CD14-positive monocyte (primary cell): ENCODE measurements around the gene CYP2A6. TPM values are rescaled to one million over a fixed set of nuclear protein-coding genes. Genes with fewer than 3 reads are reported as not detected.
"Not testable (repeated sequence)": the region's sequence is repeated elsewhere in the genome, so short reads cannot be mapped to it uniquely, and the experiment has no call there.

Experiments
- DNase-seq, 3 donors: peaks; one replicate each; pipeline ENCODE4 v3.0.0-alpha.2; 2011 to 2022
- H2AFZ ChIP-seq: 2 replicates; pipeline ENCODE4 v1.6.0; 2012; ENCODE audit warnings: mild to moderate bottlenecking, low read depth, low read length, inconsistent platforms; ENCODE audit not compliant: insufficient read depth, poor library complexity, severe bottlenecking
- H3K27ac ChIP-seq, 2 donors: 1 replicate in 1 of 2; 2 replicates in 1 of 2; pipeline ENCODE4 v1.5.1; 2012 to 2013; ENCODE audit warnings: low read length in 2 of 2, control low read depth in 1 of 2, inconsistent platforms in 1 of 2, low read depth in 1 of 2, mild to moderate bottlenecking in 1 of 2
- H3K27me3 ChIP-seq, 2 donors: one replicate each; pipeline versions ENCODE4 v1.6.0 to v1.6.1; 2011 to 2013; ENCODE audit warnings: low read length in 2 of 2; ENCODE audit not compliant: control insufficient read depth in 2 of 2, insufficient read depth in 2 of 2
- H3K36me3 ChIP-seq, 2 donors: replicated peaks in 1 of 2; 1 replicate in 1 of 2; 2 replicates in 1 of 2; pipeline versions ENCODE4 v1.5.1 to v1.6.1; 2012 to 2013; ENCODE audit warnings: low read length in 2 of 2, control low read depth in 1 of 2, inconsistent platforms in 1 of 2, mild to moderate bottlenecking in 1 of 2; ENCODE audit not compliant: insufficient read depth in 2 of 2, control insufficient read depth in 1 of 2
- H3K4me1 ChIP-seq, 2 donors: 1 replicate in 1 of 2; 2 replicates in 1 of 2; pipeline versions ENCODE4 v1.5.1 to v1.6.1; 2012 to 2013; ENCODE audit warnings: low read length in 2 of 2, control low read depth in 1 of 2, inconsistent platforms in 1 of 2, mild to moderate bottlenecking in 1 of 2, moderate library complexity in 1 of 2; ENCODE audit not compliant: insufficient read depth in 2 of 2, control insufficient read depth in 1 of 2
- H3K4me2 ChIP-seq: replicated peaks from 2 replicates; pipeline ENCODE3; 2012; ENCODE audit warnings: low read length, moderate library complexity, mild to moderate bottlenecking; ENCODE audit not compliant: poor library complexity, severe bottlenecking; ENCODE audit errors: extremely low read depth
- H3K4me3 ChIP-seq, 3 experiments: fragments of 200-600 bp in 1 of 3; sonication (generic) in 1 of 3; replicated peaks in 1 of 3; 1 replicate in 2 of 3; 2 replicates in 1 of 3; pipeline ENCODE4 v1.5.1; 2011 to 2013; ENCODE audit warnings: low read length in 3 of 3, mild to moderate bottlenecking in 3 of 3, control low read depth in 2 of 3, low read depth in 2 of 3, inconsistent platforms in 1 of 3, moderate library complexity in 1 of 3
- H3K79me2 ChIP-seq: 2 replicates; pipeline ENCODE4 v1.6.0; 2012; ENCODE audit warnings: mild to moderate bottlenecking, control low read depth, inconsistent platforms, low read length, moderate library complexity; ENCODE audit not compliant: insufficient read depth
- H3K9ac ChIP-seq: 2 replicates; pipeline ENCODE4 v1.6.0; 2017; ENCODE audit warnings: low read length, mild to moderate bottlenecking; ENCODE audit not compliant: insufficient read depth, poor library complexity, severe bottlenecking
- H3K9me3 ChIP-seq, 2 donors: replicated peaks in 1 of 2; 1 replicate in 1 of 2; 2 replicates in 1 of 2; pipeline versions ENCODE4 v1.5.1 to v1.6.1; 2012 to 2013; ENCODE audit warnings: low read length in 2 of 2, control low read depth in 1 of 2; ENCODE audit not compliant: control insufficient read depth in 1 of 2, insufficient read depth in 1 of 2
- H4K20me1 ChIP-seq: 2 replicates; pipeline ENCODE4 v1.6.0; 2012; ENCODE audit warnings: mild to moderate bottlenecking, low read length, control low read depth, moderate library complexity; ENCODE audit not compliant: insufficient read depth
- H3K27ac Mint-ChIP-seq, 7 donors: one replicate each; pipeline ENCODE4 v1.8.0; 2020; ENCODE audit warnings: mild to moderate bottlenecking in 7 of 7, mixed read lengths in 7 of 7, moderate library complexity in 6 of 7, inconsistent platforms in 2 of 7
- H3K27me3 Mint-ChIP-seq, 3 donors: one replicate each; pipeline ENCODE4 v1.8.0; 2021 to 2022; ENCODE audit warnings: low read depth in 3 of 3, mild to moderate bottlenecking in 3 of 3, mixed read lengths in 3 of 3, moderate library complexity in 3 of 3, inconsistent platforms in 1 of 3
- H3K36me3 Mint-ChIP-seq, 2 donors: one replicate each; pipeline ENCODE4 v1.8.0; 2020; ENCODE audit warnings: mixed read lengths in 2 of 2, inconsistent platforms in 1 of 2, mild to moderate bottlenecking in 1 of 2
- H3K4me1 Mint-ChIP-seq: one replicate; pipeline ENCODE4 v1.8.0; 2020; ENCODE audit warnings: mild to moderate bottlenecking, mixed read lengths
- H3K4me3 Mint-ChIP-seq, 2 donors: one replicate each; pipeline ENCODE4 v1.8.0; 2020; ENCODE audit warnings: mild to moderate bottlenecking in 2 of 2, mixed read lengths in 2 of 2, moderate library complexity in 1 of 2
- H3K9me3 Mint-ChIP-seq, 7 donors: one replicate each; pipeline ENCODE4 v1.8.0; 2020 to 2022; ENCODE audit warnings: mixed read lengths in 7 of 7, mild to moderate bottlenecking in 6 of 7, moderate library complexity in 6 of 7, inconsistent platforms in 2 of 7
- WGBS: methylation state at CpG from one replicate; pipeline ENCODE4 v1.1.5; 2013; ENCODE audit warnings: missing lambda C conversion rate; ENCODE audit not compliant: insufficient coverage; 5-methylcytosine and 5-hydroxymethylcytosine counted together
- intact Hi-C, 2 donors: fragments of 100-400 bp; cut with micrococcal nuclease; formaldehyde crosslinking; loops; one replicate each; pipeline versions ENCODE4 v1.15.0 to v1.15.1; 2023
- polyA plus RNA-seq, 3 donors: library from polyadenylated mRNA; depleted of rRNA in 1 of 3; unstranded in 2 of 3; stranded (reverse) in 1 of 3; fragments of 300-500 nt in 2 of 3; fragments of >200 nt in 1 of 3; fragmentation: Illumina TruSeq in 2 of 3; gene quantifications; 1 replicate in 2 of 3; 2 replicates in 1 of 3; pipeline ENCODE4 v1.2.3, GENCODE V29; 2012 to 2021

The CYP2A6 gene
- polyA plus RNA-seq, 3 donors = not detected

DNA sequence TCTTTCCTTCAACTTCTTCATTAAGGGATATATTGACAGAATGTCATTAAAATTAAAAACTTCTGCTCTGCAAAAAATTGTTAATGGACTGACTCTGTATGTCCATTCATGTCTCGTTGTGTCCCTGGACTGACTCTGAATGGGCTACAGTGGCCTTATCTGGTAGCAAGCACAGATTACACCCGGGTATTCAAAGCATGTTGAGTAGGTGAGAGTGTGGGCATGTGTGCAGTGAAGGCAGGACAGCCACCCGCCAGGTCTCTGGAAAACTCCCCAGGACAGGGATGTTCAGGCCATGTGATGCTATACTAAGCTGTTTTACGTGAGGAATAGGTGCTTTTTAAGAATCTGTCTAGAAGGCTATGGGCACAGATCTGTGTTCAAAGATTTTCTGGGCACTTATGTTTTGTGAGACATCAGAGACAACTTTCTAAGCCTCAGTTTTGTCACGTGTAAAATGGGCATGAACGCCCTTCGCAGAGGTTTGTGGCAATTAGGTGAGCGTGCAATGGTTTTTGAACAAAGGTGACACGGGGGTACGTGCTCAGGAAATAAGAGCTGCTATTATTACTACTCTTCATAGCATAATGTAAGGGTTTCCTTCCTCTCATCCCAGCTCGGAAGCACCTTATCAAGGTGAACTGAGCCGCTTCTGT is 7.1 kb downstream of the CYP2A6 start:
- H3K9me3 Mint-ChIP-seq, H3K79me2 ChIP-seq, DNase-seq, H4K20me1 ChIP-seq, H3K36me3 Mint-ChIP-seq, H3K9me3 ChIP-seq, H2AFZ ChIP-seq, H3K27me3 ChIP-seq, H3K36me3 ChIP-seq, intact Hi-C loops: not testable (repeated sequence)
- Mint-ChIP-seq H3K27ac (peak overlapping the region; percentile 35 to 88 (median 82)), H3K4me1 (peaks cover 14% of the 10 kb centered on the region), H3K27me3 (peaks cover 6 to 10% (median 8%) of the 10 kb centered on the region in 3 donors), H3K4me3 (peak overlapping the region; percentile 77 to 79)
- Histone ChIP-seq H3K4me1 (peaks cover 8 to 14% of the 10 kb centered on the region in 2 donors), H3K9ac (peak overlapping the region; percentile 32), H3K4me2 (peak overlapping the region; percentile 60), H3K4me3 (peak overlapping the region in 2 of 3 experiments; percentile 26 to 57), H3K27ac (peak overlapping the region in 1 of 2 donors; percentile 31)
- 32% methylated on average over 6 of the region's 12 CpGs for WGBS

DNA sequence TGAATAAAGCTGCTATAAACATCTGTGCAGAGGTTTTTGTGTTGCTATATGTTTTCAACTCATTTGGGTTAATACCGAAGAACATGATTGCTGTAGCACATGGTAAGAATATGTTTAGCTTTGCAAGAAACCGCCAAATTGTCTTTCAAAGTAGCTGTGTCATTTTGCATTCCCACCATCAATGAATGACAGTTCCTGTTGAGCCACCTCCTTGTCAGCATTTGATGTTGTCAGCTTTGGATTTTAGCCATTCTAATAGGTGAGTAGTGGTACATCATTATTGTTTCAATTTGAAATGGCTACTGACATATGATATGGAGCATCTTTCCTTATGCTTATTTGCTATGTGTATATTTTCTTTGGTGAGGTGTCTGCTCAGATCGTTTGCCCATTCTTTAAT is 8.2 kb downstream of the CYP2A6 start:
- H3K79me2 ChIP-seq, H3K27me3 Mint-ChIP-seq, H3K9me3 ChIP-seq, H3K36me3 Mint-ChIP-seq, H2AFZ ChIP-seq, DNase-seq, H3K4me3 ChIP-seq, H3K9ac ChIP-seq, H3K4me2 ChIP-seq, H3K36me3 ChIP-seq, H3K27ac ChIP-seq, H3K4me3 Mint-ChIP-seq, H3K27me3 ChIP-seq, H4K20me1 ChIP-seq, intact Hi-C loops, H3K27ac Mint-ChIP-seq, H3K9me3 Mint-ChIP-seq: not testable (repeated sequence)
- peaks cover 8 to 14% of the 10 kb centered on the region in 2 donors for H3K4me1 ChIP-seq
- H3K4me1 Mint-ChIP-seq = peaks cover 13% of the 10 kb centered on the region
- no CpG with 5 or more reads among the region's 3 CpGs for WGBS

DNA sequence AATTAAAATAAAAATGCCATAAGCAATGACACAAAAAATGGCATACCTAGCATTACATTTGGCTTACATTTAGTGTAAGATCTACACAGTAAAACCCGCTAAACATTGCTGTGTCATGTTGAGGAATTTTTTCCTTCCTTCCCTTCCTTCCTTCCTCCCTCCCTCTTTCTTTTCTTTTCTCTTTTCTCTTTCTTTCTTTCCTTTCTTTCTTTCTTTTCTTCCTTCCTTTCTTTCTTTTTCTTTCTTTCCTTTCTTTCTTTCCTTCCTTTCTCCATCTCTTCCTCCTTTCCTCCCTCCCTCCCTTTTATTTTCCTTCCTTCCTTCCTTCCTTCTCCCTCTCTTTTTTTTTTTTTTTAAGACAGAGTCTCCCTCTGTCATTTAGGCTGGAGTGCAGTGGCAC is 11.8 kb downstream of the CYP2A6 start:
- H3K4me1 ChIP-seq, H3K79me2 ChIP-seq, H3K9me3 Mint-ChIP-seq, H3K9me3 ChIP-seq, H3K36me3 ChIP-seq, H3K27me3 ChIP-seq, DNase-seq, H4K20me1 ChIP-seq, H3K27ac Mint-ChIP-seq, H2AFZ ChIP-seq, H3K36me3 Mint-ChIP-seq, H3K27me3 Mint-ChIP-seq, H3K4me1 Mint-ChIP-seq, intact Hi-C loops, H3K27ac ChIP-seq, H3K4me3 Mint-ChIP-seq, H3K4me3 ChIP-seq, H3K9ac ChIP-seq, H3K4me2 ChIP-seq: not testable (repeated sequence)
- WGBS = no CpG with 5 or more reads among the region's 1 CpG
